ENCODE data around the gene SYCP3.

- TF ChIP-seq POLR2A (IDR thresholded peaks at IDR 0.05; ENCODE audit: low read depth) (no peak), CTCF (IDR thresholded peaks at IDR 0.05) (no peak)
These were observed 9.4 kb downstream of the SYCP3 start for GRCh38 chr12:101729842-101730241.

Data from esophagus muscularis mucosa (tissue), 3 donors.